Omental fat pad (tissue), 4 donors: Measurements from ENCODE around the gene SGMS1. TPM values are rescaled to one million over a fixed set of nuclear protein-coding genes. Genes with fewer than 3 reads are reported as not detected.

Source experiments
- ATAC-seq: fragments of 150-250 bp; one replicate; pipeline ENCODE4 v1.9.1; 2016; ENCODE audit warnings: mild to moderate bottlenecking, moderate library complexity; ENCODE audit not compliant: low FRiP score
- DNase-seq: peaks from one replicate; pipeline ENCODE4 v3.0.0-alpha.2; 2019; ENCODE audit warnings: low spot score
- total RNA-seq, 4 donors: library from RNA; depleted of rRNA; stranded (reverse); fragments of >200 nt; gene quantifications; one replicate each; pipeline ENCODE4 v1.1.0, GENCODE V29; 2016
- TF ChIP-seq, protein P1 (sequence below), 3 donors: fragments of 450-650 bp; IDR thresholded peaks; one replicate each; pipeline ENCODE4 v1.5.1; 2016 to 2017; ENCODE audit warnings: antibody characterized with exemption in 3 of 3, mild to moderate bottlenecking in 3 of 3, moderate library complexity in 2 of 3

The SGMS1 gene
- total RNA-seq, 4 donors from 2014 or later, result 82.5 to 136 (median 96.4) TPM

DNA sequence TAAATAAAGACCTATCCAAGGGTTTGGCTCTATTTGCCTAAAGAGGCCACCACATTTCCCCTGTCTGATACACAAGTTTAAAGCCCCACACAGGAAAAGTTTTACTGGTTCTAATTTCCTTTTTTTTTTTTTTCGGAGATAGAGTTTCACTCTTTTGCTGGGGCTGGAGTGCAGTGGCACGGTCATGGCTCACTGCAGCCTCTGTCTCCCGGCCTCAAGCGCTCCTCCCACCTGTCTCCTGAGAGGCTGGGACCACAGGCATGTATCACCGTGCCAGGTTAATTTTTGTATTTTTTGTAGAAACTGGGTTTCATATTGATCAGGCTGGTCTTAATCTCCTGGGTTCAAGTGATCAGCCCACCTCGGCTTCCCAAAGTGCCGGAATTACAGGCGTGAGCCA lies 319.1 kb downstream of the SGMS1 start:
- no peak for ATAC-seq

DNA sequence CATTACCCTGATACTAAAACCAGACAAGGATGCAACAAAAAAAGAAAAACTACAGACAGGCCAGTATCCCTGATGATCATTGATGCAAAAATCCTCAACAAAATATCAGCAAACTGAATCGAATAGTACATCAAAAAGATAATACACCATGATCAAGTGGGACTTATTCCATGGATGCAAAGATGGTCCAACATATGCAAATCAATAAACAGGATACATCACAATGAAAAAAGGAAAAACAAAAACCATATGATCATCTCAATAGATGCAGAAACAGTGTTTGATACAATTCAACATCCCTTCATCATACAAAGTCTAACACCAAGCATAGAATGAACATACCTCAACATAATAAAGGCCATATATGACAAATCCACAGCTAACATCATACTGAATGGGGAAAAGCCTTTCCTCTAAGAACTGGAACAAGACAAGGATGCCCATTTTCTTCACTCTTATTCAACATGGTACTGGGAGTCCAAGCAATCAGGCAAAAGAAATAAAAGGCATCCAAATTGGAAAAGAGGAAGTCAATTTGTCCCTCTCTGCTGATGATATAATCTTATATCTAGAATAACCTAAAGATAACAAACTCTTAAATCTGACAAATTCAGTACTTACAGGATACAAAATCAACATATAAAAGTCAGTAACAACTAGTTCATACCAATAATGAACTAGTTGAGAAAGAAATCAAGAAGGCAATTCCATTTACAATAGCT lies 323.6 kb downstream of the SGMS1 start:
- ATAC-seq (no peak), DNase-seq (no peak)
- TF ChIP-seq, protein P1, sequence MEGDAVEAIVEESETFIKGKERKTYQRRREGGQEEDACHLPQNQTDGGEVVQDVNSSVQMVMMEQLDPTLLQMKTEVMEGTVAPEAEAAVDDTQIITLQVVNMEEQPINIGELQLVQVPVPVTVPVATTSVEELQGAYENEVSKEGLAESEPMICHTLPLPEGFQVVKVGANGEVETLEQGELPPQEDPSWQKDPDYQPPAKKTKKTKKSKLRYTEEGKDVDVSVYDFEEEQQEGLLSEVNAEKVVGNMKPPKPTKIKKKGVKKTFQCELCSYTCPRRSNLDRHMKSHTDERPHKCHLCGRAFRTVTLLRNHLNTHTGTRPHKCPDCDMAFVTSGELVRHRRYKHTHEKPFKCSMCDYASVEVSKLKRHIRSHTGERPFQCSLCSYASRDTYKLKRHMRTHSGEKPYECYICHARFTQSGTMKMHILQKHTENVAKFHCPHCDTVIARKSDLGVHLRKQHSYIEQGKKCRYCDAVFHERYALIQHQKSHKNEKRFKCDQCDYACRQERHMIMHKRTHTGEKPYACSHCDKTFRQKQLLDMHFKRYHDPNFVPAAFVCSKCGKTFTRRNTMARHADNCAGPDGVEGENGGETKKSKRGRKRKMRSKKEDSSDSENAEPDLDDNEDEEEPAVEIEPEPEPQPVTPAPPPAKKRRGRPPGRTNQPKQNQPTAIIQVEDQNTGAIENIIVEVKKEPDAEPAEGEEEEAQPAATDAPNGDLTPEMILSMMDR (IDR thresholded peaks at IDR 0.05), result no peak

More for the DNA sequence above, 319.1 kb downstream of the SGMS1 start:
- TF ChIP-seq, protein P1 (IDR thresholded peaks at IDR 0.05), result no peak
- DNase-seq, result no peak

DNA sequence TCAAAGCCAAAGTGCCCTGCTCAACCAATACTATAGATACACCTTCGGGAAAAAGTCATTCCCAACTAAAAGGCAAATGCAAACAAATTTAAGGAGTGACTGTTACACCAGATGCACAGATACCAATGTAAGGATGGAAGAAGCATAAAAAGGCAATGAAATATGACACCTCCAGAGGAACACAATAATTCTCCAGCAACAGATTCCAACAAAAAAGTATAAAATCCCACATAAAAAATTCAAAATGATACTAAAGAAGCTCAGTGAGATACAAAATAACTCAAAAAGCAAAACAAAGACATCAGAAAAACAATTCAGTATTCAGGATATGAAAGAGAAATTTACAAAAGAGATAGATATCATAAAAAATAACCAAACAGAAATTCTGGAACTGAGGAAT lies 328.4 kb downstream of the SGMS1 start:
- ATAC-seq, result no peak
- DNase-seq, result no peak
- TF ChIP-seq, protein P1 (IDR thresholded peaks at IDR 0.05), result no peak

DNA sequence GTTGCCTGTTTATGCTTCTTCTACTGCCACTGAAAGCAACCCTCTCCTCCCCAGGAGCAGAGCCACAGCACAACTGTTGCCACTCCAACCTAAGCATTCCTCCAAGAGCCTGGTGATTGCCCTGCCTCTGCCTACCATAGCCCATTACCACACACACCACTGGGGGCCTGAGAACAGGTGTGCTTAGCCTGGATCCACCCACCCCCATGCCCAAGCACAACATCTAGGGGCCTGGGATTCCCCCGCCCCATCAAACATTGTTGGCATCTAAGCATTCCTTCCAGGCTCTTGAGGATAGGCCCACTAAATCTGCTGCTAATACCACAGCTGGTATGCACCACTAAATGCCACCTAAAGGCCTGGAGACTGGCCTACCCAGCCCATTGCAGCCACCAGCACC lies 329.2 kb downstream of the SGMS1 start:
- TF ChIP-seq, protein P1 (IDR thresholded peaks at IDR 0.05), result no peak
- ATAC-seq, result no peak
- no peak for DNase-seq

DNA sequence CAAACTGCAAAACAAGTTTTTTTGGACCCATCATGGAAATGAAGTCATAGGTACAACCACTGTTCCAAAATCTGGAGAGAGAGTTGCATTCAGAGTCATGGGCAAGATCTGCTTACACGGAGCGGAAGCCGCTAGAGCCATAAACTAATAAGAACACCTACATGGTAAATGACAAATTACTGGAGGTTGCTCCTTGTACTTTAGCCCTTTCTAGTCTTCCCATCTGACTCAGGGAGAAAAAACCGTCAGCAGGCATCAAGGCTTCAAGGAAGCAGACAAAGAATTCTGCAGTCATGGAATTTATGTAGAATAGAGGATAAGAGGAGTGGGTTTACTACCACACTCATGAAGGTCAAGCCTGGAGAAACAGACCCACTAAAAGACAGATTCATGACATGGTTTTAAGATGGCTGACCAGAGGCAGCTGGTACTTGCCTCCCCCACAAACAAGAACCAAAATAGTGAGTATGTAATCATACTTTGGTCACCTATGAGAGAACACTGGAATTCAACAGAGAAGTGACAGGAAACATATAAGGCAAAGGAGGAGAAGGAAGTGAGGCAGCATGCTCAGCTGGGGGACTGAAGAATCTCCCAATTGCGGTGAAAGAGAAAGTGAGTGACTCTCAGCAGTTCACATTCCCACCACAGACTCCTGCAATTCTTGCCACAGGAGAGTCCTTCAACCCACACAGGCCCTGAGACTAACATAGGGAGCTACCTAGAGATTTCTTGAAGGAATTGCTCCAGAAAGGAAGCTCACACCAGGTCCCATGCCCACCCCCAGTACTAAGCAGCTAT lies 330.0 kb downstream of the SGMS1 start:
- DNase-seq (no peak), ATAC-seq (no peak)
- TF ChIP-seq, protein P1 (IDR thresholded peaks at IDR 0.05), result no peak

DNA sequence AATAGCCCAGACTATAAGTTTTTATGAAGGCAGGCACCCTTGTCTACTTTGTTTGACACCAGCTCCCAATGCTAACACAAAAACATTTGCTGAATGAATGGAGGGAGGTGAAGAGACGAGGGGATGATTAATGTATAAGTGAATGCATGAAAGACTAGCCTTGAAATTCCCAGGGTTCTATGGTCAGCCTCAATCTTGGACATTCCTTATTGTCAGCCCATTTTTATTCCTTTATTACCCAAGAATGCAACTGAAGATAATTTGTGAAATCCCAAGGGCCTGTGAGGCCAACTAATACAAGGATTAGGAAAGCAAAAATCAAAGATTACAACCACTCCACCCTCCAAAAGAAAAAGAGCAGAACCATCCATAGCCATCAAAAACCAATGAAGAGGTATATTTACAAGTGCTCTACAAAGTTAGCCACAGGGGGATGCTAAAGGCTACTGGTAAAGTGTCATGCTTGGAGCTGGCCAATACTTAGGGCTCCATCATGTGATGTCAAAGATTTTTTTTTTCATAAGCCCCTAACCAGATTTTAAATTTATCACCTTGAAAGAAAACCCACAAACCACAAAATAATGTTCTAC lies 332.4 kb downstream of the SGMS1 start:
- TF ChIP-seq, protein P1 (IDR thresholded peaks at IDR 0.05), result no peak
- DNase-seq, result no peak
- no peak for ATAC-seq
